ENCODE results near the gene NENF.

The NENF gene

GRCh38 chr1:212482637-212483441, 50.1 kb downstream of the NENF start:
- no peak for DNase-seq

- DNase-seq: no peak
These were observed 52.2 kb downstream of the NENF start for GRCh38 chr1:212484701-212485570.

- DNase-seq: no peak
These were observed 52.8 kb downstream of the NENF start for GRCh38 chr1:212485571-212485912.

- peak; percentile 44 for DNase-seq
These were observed 53.3 kb downstream of the NENF start for GRCh38 chr1:212485913-212486618.

- no peak for DNase-seq
These were observed 53.9 kb downstream of the NENF start for GRCh38 chr1:212486619-212486975.

GRCh38 chr1:212487286-212487685, 54.6 kb downstream of the NENF start:
- no peak for DNase-seq

GRCh38 chr1:212487774-212488435, 55.2 kb downstream of the NENF start:
- no peak for DNase-seq

GRCh38 chr1:212488436-212489283, 55.9 kb downstream of the NENF start:
- DNase-seq: no peak

GRCh38 chr1:212489284-212489859, 56.7 kb downstream of the NENF start:
- DNase-seq: no peak

GRCh38 chr1:212490276-212490675, 57.6 kb downstream of the NENF start:
- DNase-seq: no peak

- no peak for DNase-seq
These were observed 58.7 kb downstream of the NENF start for GRCh38 chr1:212491454-212491853.
